Body of pancreas (tissue), 4 donors: Measurements from ENCODE around the gene TAS2R60. TPM values are rescaled to one million over a fixed set of nuclear protein-coding genes. Genes with fewer than 3 reads are reported as not detected.
"Not testable (repeated sequence)": the region's sequence is repeated elsewhere in the genome, so short reads cannot be mapped to it uniquely, and the experiment has no call there.

Source experiments
- ATAC-seq: fragments of 150-250 bp; one replicate; pipeline ENCODE4 v1.9.1; 2016
- DNase-seq, 4 donors: peaks; one replicate each; pipeline ENCODE4 v3.0.0-alpha.2; 2019
- H3K27ac ChIP-seq, 4 donors: fragments of 200-600 bp; sonication (generic); 1 replicate in 3 of 4; 2 replicates in 1 of 4; pipeline versions ENCODE4 v1.5.1 to v1.6.1; 2016 to 2019; ENCODE audit warnings: mild to moderate bottlenecking in 1 of 4, mixed read lengths in 1 of 4, moderate library complexity in 1 of 4
- H3K27me3 ChIP-seq, 2 donors: fragments of 200-600 bp; sonication (generic); one replicate each; pipeline ENCODE4 v1.6.0; 2016; ENCODE audit warnings: mild to moderate bottlenecking in 1 of 2
- H3K36me3 ChIP-seq, 2 donors: fragments of 200-600 bp; sonication (generic); replicated peaks in 1 of 2; 2 replicates each; pipeline ENCODE4 v1.5.1; 2016; ENCODE audit warnings: low read depth in 2 of 2; ENCODE audit not compliant: insufficient read depth in 1 of 2
- H3K4me1 ChIP-seq: fragments of 200-600 bp; sonication (generic); one replicate; pipeline ENCODE4 v1.6.0; 2016
- H3K4me3 ChIP-seq, 2 donors: fragments of 200-600 bp; sonication (generic); 1 replicate in 1 of 2; 2 replicates in 1 of 2; pipeline ENCODE4 v1.5.1; 2016 to 2019
- H3K9me3 ChIP-seq, 3 donors: fragments of 200-600 bp; sonication (generic); 1 replicate in 2 of 3; 2 replicates in 1 of 3; pipeline ENCODE4 v1.5.1; 2016
- CTCF ChIP-seq, 7 experiments: fragments of 450-650 bp in 4 of 7; fragments of 200-600 bp in 3 of 7; sonication (generic) in 3 of 7; IDR thresholded peaks; one replicate each; pipeline ENCODE4 v1.5.1; 2016 to 2019; ENCODE audit warnings: antibody characterized with exemption in 7 of 7
- POLR2A ChIP-seq, 3 donors: fragments of 450-650 bp; IDR thresholded peaks; one replicate each; pipeline ENCODE4 v1.6.1; 2016; ENCODE audit warnings: antibody characterized with exemption in 3 of 3, mild to moderate bottlenecking in 2 of 3
- WGBS, 2 donors: methylation state at CpG; one replicate each; pipeline ENCODE4 v1.1.5; 2017; 5-methylcytosine and 5-hydroxymethylcytosine counted together
- intact Hi-C: fragments of 100-400 bp; cut with DNase I; formaldehyde crosslinking; loops from one replicate; pipeline ENCODE4 v1.15.1; 2023
- total RNA-seq, 2 donors: library from RNA; depleted of rRNA; stranded (reverse); fragments of >200 nt; gene quantifications; one replicate each; pipeline ENCODE4 v1.1.0, GENCODE V29; 2016

Gene TAS2R60
- total RNA-seq, 2 donors from 2014 or later: not detected

DNA sequence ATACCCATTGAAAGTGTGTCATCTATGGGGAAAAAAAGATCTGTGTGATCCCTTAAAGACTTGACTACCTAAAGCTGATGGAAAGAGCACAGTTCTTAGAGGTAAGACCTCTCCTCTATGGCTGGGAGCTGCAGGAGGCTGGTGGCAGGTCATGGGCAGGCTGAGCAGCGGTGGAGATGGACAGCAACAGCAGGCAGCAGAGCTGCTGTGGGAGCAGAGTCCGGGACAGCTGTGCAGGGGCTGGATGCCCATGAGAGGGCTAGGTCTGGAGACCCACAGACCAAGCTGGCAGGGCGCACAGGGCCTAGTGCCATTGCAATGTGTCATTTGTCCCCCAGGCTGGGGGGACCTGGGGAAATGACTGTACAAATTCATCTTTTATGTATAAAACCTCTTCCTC lies 21.2 kb upstream of the TAS2R60 start:
- no peaks in the 10 kb centered on the region for H3K9me3 ChIP-seq

DNA sequence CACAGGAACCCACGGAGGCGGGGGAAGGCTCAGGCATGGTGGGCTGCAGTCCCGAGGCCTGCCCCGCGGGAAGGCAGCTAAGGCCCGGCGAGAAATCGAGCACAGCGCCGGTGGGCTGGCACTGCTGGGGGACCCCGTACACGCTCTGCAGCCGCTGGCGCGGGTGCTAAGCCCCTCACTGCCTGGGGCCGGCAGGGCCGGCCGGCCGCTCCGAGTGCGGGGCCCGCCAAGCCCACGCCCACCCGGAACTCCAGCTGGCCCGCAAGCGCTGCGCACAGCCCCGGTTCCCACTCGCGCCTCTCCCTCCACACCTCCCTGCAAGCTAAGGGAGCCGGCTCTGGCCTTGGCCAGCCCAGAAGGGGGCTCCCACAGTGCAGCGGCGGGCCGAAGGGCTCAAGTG lies 18.8 kb upstream of the TAS2R60 start:
- H3K4me1 ChIP-seq, H3K27ac ChIP-seq, intact Hi-C loops, H3K9me3 ChIP-seq, H3K27me3 ChIP-seq, H3K4me3 ChIP-seq, DNase-seq, ATAC-seq, H3K36me3 ChIP-seq: not testable (repeated sequence)
- 94 to 95% methylated on average over 3 to 15 of the region's 34 CpGs for WGBS, 2 donors

More for the DNA sequence above, 21.2 kb upstream of the TAS2R60 start:
- no peak overlapping the region for H3K4me3 ChIP-seq
- intact Hi-C loops: no loop called here
- H3K36me3 ChIP-seq: no peaks in the 10 kb centered on the region
- 59 to 74% methylated on average over 3 of the region's 3 CpGs for WGBS, 2 donors
- DNase-seq (no peak), ATAC-seq (no peak)
- no peak overlapping the region for H3K27ac ChIP-seq
- no peaks in the 10 kb centered on the region for H3K4me1 ChIP-seq
- H3K27me3 ChIP-seq: no peaks in the 10 kb centered on the region
- TF ChIP-seq POLR2A (IDR thresholded peaks at IDR 0.05) (no peak), CTCF (IDR thresholded peaks at IDR 0.05) (no peak)

DNA sequence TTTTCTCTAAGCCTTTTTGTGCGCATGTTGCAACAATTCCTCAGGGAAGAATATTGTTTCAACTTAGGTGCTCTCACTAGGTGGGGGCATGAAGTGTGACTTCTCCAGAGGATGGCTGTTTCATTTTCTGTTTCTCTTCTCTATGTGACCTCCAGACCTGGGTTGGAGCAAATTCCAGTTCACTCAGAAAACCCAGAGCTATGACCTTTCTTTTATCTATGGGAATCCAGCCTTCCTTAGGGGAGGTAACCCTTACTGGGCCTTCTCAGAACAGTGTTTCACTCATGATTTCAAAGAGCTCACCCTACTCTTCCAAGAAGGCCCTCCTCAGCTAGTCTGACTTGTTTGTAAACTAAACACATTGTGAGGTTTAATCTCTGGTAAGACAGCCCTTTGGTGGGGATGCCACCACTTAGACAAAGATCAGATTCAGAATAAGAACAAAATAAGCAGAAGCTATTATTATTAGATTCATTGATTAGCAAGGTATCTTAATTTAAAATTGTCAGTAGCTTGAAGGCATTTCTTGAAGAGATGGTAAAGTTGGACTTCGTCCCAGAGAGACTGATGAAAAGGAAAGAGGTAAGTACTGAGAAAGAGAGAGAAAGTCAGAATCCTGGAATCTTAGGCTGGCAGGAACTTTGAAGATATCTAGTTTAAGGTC lies 16.6 kb upstream of the TAS2R60 start:
- H3K27ac ChIP-seq: no peak overlapping the region
- no peak overlapping the region for H3K4me3 ChIP-seq
- WGBS, 2 donors: 91% methylated on average over 2 of the region's 2 CpGs
- intact Hi-C loops: no loop called here
- H3K36me3 ChIP-seq: no peaks in the 10 kb centered on the region
- DNase-seq: no peak
- H3K27me3 ChIP-seq: no peaks in the 10 kb centered on the region
- no peaks in the 10 kb centered on the region for H3K9me3 ChIP-seq
- no peaks in the 10 kb centered on the region for H3K4me1 ChIP-seq
- TF ChIP-seq POLR2A (IDR thresholded peaks at IDR 0.05) (no peak), CTCF (IDR thresholded peaks at IDR 0.05) (no peak)
- no peak for ATAC-seq

DNA sequence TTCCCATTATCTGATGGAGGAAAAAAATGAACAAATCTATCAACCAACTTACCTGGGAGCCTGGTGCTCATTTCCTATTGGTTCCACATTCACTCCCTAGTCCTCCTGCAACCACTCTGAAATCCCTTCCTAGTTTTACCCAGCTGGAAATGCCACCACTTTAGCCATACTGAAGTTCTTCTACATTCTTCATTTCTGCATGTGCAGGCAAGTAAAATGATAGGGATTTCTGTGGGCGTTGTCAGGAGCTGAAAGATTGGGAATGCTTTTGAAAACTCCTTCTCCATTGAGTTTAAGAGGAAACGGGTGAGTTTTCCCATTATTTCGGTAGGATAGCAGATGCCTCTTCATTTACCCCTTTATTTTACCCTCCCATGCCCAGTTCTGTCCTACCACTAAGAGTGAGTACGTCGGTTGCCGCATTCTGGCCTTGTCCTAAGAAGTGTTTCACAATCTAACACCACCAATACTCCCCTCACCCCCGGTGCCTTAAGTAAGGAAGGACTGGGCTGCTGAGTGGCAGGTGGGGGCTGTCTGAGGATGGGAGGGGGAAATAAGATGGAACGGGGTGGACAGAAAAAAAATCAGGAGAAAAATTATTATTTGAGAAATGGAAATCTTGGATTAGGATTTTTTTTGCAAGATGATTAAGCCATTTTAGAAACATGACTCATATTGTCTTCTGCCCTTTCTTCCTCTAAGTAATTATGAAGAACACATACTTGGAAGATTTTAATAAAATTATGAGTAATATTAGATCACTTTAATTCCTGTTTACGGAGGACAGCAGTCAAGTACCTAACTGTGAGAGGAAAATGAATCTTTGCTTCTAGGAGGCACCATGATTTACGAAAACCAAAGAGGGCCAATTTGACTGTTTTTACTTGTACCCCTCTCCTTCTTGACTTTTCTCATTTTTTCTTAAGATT lies 13.2 kb upstream of the TAS2R60 start:
- H3K4me1 ChIP-seq: no peaks in the 10 kb centered on the region
- ATAC-seq (no peak), DNase-seq (no peak)
- TF ChIP-seq POLR2A (IDR thresholded peaks at IDR 0.05): no peak
- TF ChIP-seq CTCF (IDR thresholded peaks at IDR 0.05): no peak
- H3K36me3 ChIP-seq: no peaks in the 10 kb centered on the region
- no peaks in the 10 kb centered on the region for H3K27me3 ChIP-seq
- H3K9me3 ChIP-seq: no peaks in the 10 kb centered on the region
- intact Hi-C loops: no loop called here
- WGBS, 2 donors: 72 to 76% methylated on average over 10 of the region's 10 CpGs
- no peak overlapping the region for H3K27ac ChIP-seq
- H3K4me3 ChIP-seq: no peak overlapping the region

- Histone ChIP-seq H3K4me3 (no peak overlapping the region), H3K4me1 (no peaks in the 10 kb centered on the region), H3K27ac (no peak overlapping the region), H3K27me3 (no peaks in the 10 kb centered on the region), H3K9me3 (no peaks in the 10 kb centered on the region), H3K36me3 (no peaks in the 10 kb centered on the region)
- no peak for DNase-seq
- TF ChIP-seq POLR2A (IDR thresholded peaks at IDR 0.05): no peak
- no peak for TF ChIP-seq CTCF (IDR thresholded peaks at IDR 0.05)
- WGBS, 2 donors: 57 to 61% methylated on average over 2 of the region's 2 CpGs
- intact Hi-C loops: no loop called here
- no peak for ATAC-seq
These were observed 12.1 kb upstream of the TAS2R60 start for GRCh38 chr7:143431109-143431508.
